ENCODE measurements around the gene ARAF.

Gene ARAF

DNA sequence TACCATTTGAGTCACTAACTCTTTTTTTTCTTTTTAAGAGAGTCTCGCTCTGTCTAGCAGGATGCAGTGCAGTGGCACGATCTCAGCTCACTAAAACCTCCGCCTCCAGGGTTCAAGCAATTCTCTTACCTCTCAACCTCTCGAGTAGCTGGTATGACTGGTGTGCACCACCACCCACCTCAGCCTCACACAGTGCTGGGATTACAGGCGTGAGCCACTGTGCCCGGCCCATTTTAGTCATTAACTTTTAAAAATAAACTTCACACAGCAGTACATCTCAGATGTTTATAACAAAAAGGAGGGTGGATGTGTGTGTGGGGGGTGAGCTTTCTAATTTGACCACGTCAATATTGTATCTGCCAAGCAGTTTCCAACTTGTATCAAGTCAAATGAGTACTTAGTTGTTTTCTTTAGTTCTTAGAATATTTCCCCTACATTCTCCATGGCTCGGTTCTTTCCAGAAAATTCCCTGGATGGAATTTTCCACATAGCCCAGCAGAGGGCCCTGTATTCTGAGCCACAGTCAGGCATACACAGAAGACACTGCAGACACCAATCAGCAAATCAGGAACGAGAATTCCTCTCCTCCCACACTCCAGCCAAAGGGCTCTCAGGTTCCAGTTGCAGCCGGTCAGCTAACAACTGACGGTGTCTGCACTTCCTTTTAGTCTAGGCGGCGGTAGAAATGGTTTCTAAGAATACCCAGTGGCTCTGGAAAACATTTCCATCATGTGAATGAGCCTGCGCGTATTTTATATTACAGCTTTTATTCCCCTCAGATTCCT, 20.1 kb upstream of the ARAF start:
- H3K79me1 ChIP-seq (ENCODE audit: low read length): no peaks in the 10 kb centered on the region
- peak; percentile 96 for DNase-seq
- H2BK5ac ChIP-seq (ENCODE audit: low read length): no peak overlapping the region
- H3K9ac ChIP-seq (ENCODE audit: low read length): no peak overlapping the region
- no peak overlapping the region for H4K8ac ChIP-seq (ENCODE audit: low read depth, low read length)
- H3K4me2 ChIP-seq (ENCODE audit: low read length): no peak overlapping the region
- no peak overlapping the region for H3K4me3 ChIP-seq (ENCODE audit: low read length)
- H3K4me1 ChIP-seq (ENCODE audit: control insufficient read depth, low read depth, low read length): no peaks in the 10 kb centered on the region
- no CpG with 5 or more reads among the region's 15 CpGs for WGBS (ENCODE audit: extremely low coverage, insufficient coverage, low lambda C conversion rate)
- no peak overlapping the region for H3K4ac ChIP-seq (ENCODE audit: low read depth, low read length)
- no peak overlapping the region for H4K5ac ChIP-seq (ENCODE audit: low read length)
- H3K27me3 ChIP-seq (ENCODE audit: insufficient read depth, low read length, poor library complexity): no peaks in the 10 kb centered on the region
- peak overlapping the region; percentile 44 for H3K56ac ChIP-seq (ENCODE audit: low read length)
- H3K23ac ChIP-seq (ENCODE audit: low read length): no peak overlapping the region
- H3K36me3 ChIP-seq (ENCODE audit: control insufficient read depth, insufficient read depth, low read length): no peaks in the 10 kb centered on the region
- no peak overlapping the region for H2BK120ac ChIP-seq (ENCODE audit: low read depth, low read length)
- no peak overlapping the region for H2AK5ac ChIP-seq (ENCODE audit: low read length)
- H3K18ac ChIP-seq (ENCODE audit: low read length): peak overlapping the region; percentile 75
- H3K79me2 ChIP-seq (ENCODE audit: control insufficient read depth, insufficient read depth, low read length): no peaks in the 10 kb centered on the region
- H2BK15ac ChIP-seq (replicated peaks; ENCODE audit: low read depth): peak overlapping the region; percentile 12
- H3K27ac ChIP-seq (ENCODE audit: low read depth, low read length): no peak overlapping the region

- H2BK15ac ChIP-seq (replicated peaks; ENCODE audit: low read depth): no peak overlapping the region
- H3K56ac ChIP-seq (ENCODE audit: low read length): no peak overlapping the region
- H3K9ac ChIP-seq (ENCODE audit: low read length): no peak overlapping the region
- H3K36me3 ChIP-seq (ENCODE audit: control insufficient read depth, insufficient read depth, low read length): no peaks in the 10 kb centered on the region
- H2BK5ac ChIP-seq (ENCODE audit: low read length): no peak overlapping the region
- H4K8ac ChIP-seq (ENCODE audit: low read depth, low read length): no peak overlapping the region
- H3K27me3 ChIP-seq (ENCODE audit: insufficient read depth, low read length, poor library complexity): no peaks in the 10 kb centered on the region
- H3K18ac ChIP-seq (ENCODE audit: low read length): no peak overlapping the region
- no peaks in the 10 kb centered on the region for H3K4me1 ChIP-seq (ENCODE audit: control insufficient read depth, low read depth, low read length)
- H3K79me1 ChIP-seq (ENCODE audit: low read length): no peaks in the 10 kb centered on the region
- H3K4me2 ChIP-seq (ENCODE audit: low read length): no peak overlapping the region
- H3K79me2 ChIP-seq (ENCODE audit: control insufficient read depth, insufficient read depth, low read length): no peaks in the 10 kb centered on the region
- DNase-seq: no peak
- H3K4ac ChIP-seq (ENCODE audit: low read depth, low read length): no peak overlapping the region
- H3K4me3 ChIP-seq (ENCODE audit: low read length): no peak overlapping the region
- H2AK5ac ChIP-seq (ENCODE audit: low read length): no peak overlapping the region
- H3K27ac ChIP-seq (ENCODE audit: low read depth, low read length): no peak overlapping the region
- no peak overlapping the region for H4K5ac ChIP-seq (ENCODE audit: low read length)
- no peak overlapping the region for H2BK120ac ChIP-seq (ENCODE audit: low read depth, low read length)
- no CpG with 5 or more reads among the region's 5 CpGs for WGBS (ENCODE audit: extremely low coverage, insufficient coverage, low lambda C conversion rate)
- no peak overlapping the region for H3K23ac ChIP-seq (ENCODE audit: low read length)
These were observed 17.5 kb upstream of the ARAF start for GRCh38 chrX:47543496-47543895.

DNA sequence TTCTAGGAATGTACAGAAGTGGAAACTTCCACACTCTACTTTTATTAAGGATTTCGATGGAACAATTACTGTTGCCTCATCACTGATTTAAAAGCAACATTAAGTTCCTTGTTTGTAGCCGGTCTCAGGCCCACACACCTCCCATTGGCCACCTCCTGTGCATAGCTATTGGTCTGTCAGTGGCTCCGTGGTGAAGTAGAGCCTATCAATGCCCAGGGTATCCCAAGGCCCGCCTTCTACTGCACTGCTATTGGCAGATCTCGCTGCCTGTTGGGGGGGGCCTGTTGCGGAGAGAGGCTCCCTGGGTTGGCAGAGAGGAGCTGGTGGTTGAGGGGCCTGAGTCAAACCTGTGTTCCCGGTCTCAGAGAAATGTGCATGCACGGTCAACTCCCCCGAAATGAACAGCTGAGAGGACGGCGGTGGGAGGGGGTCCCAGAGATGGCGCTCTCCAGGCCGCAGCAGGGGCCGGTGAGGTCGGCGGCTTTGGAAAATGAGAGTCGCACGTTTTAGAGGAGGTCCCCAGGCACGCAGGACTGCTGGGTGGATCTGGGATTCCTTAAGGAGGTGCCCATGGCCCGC, 4.9 kb upstream of the ARAF start:
- Histone ChIP-seq H2BK15ac (replicated peaks; ENCODE audit: low read depth) (no peak overlapping the region), H3K27ac (ENCODE audit: low read depth, low read length) (no peak overlapping the region), H3K79me2 (ENCODE audit: control insufficient read depth, insufficient read depth, low read length) (no peaks in the 10 kb centered on the region), H2BK120ac (ENCODE audit: low read depth, low read length) (no peak overlapping the region), H3K79me1 (ENCODE audit: low read length) (no peaks in the 10 kb centered on the region), H3K4me1 (ENCODE audit: control insufficient read depth, low read depth, low read length) (no peaks in the 10 kb centered on the region), H3K4me3 (ENCODE audit: low read length) (no peak overlapping the region), H3K27me3 (ENCODE audit: insufficient read depth, low read length, poor library complexity) (no peaks in the 10 kb centered on the region), H3K9ac (ENCODE audit: low read length) (peak overlapping the region; percentile 84), H4K5ac (ENCODE audit: low read length) (no peak overlapping the region), H3K4ac (ENCODE audit: low read depth, low read length) (no peak overlapping the region), H3K23ac (ENCODE audit: low read length) (no peak overlapping the region), H3K56ac (ENCODE audit: low read length) (peak overlapping the region; percentile 88), H3K18ac (ENCODE audit: low read length) (no peak overlapping the region), H2BK5ac (ENCODE audit: low read length) (no peak overlapping the region), H3K36me3 (ENCODE audit: control insufficient read depth, insufficient read depth, low read length) (no peaks in the 10 kb centered on the region), H3K4me2 (ENCODE audit: low read length) (peak overlapping the region; percentile 46), H4K8ac (ENCODE audit: low read depth, low read length) (peak overlapping the region; percentile 70), H2AK5ac (ENCODE audit: low read length) (no peak overlapping the region)
- no CpG with 5 or more reads among the region's 20 CpGs for WGBS (ENCODE audit: extremely low coverage, insufficient coverage, low lambda C conversion rate)
- peak; percentile 95 for DNase-seq

DNA sequence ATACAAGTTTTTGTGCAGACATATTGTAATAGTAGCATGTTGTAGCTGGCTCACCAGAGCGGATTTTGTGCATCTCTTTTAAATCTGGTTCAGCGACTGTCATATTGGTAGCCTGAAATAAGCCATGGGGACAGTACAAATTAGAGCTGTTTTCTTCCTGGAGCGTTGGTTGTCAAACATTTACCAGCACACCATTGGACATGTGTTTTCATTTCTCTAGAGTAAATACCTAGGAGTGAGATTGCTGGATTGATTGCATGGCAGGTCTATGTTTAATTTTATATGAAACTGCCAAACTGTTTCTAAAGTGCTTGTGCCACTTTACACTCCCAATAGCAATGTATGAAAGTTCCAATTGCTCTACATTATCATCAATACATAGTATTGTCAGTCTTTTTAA, 2.6 kb upstream of the ARAF start:
- no peak overlapping the region for H2AK5ac ChIP-seq (ENCODE audit: low read length)
- no peak overlapping the region for H2BK120ac ChIP-seq (ENCODE audit: low read depth, low read length)
- no peak overlapping the region for H3K18ac ChIP-seq (ENCODE audit: low read length)
- no peaks in the 10 kb centered on the region for H3K4me1 ChIP-seq (ENCODE audit: control insufficient read depth, low read depth, low read length)
- H4K5ac ChIP-seq (ENCODE audit: low read length): no peak overlapping the region
- H2BK5ac ChIP-seq (ENCODE audit: low read length): no peak overlapping the region
- H3K79me2 ChIP-seq (ENCODE audit: control insufficient read depth, insufficient read depth, low read length): peaks cover 4% of the 10 kb centered on the region
- H3K56ac ChIP-seq (ENCODE audit: low read length): no peak overlapping the region
- H4K8ac ChIP-seq (ENCODE audit: low read depth, low read length): no peak overlapping the region
- H3K4me3 ChIP-seq (ENCODE audit: low read length): no peak overlapping the region
- no peak overlapping the region for H2BK15ac ChIP-seq (replicated peaks; ENCODE audit: low read depth)
- no peak overlapping the region for H3K4me2 ChIP-seq (ENCODE audit: low read length)
- no peaks in the 10 kb centered on the region for H3K79me1 ChIP-seq (ENCODE audit: low read length)
- H3K27me3 ChIP-seq (ENCODE audit: insufficient read depth, low read length, poor library complexity): no peaks in the 10 kb centered on the region
- no peaks in the 10 kb centered on the region for H3K36me3 ChIP-seq (ENCODE audit: control insufficient read depth, insufficient read depth, low read length)
- no peak for DNase-seq
- no peak overlapping the region for H3K4ac ChIP-seq (ENCODE audit: low read depth, low read length)
- H3K23ac ChIP-seq (ENCODE audit: low read length): no peak overlapping the region
- no CpG with 5 or more reads among the region's 3 CpGs for WGBS (ENCODE audit: extremely low coverage, insufficient coverage, low lambda C conversion rate)
- no peak overlapping the region for H3K9ac ChIP-seq (ENCODE audit: low read length)
- H3K27ac ChIP-seq (ENCODE audit: low read depth, low read length): no peak overlapping the region

GRCh38 chrX:47560179-47560933, 649 bp upstream of the ARAF start:
- no peak overlapping the region for H2BK15ac ChIP-seq (replicated peaks; ENCODE audit: low read depth)

More at GRCh38 chrX:47560179-47560933, 649 bp upstream of the ARAF start:
- Histone ChIP-seq H3K4me1 (ENCODE audit: control insufficient read depth, low read depth, low read length) (no peaks in the 10 kb centered on the region), H3K27me3 (ENCODE audit: insufficient read depth, low read length, poor library complexity) (no peaks in the 10 kb centered on the region), H3K79me2 (ENCODE audit: control insufficient read depth, insufficient read depth, low read length) (peaks cover 4% of the 10 kb centered on the region), H3K4ac (ENCODE audit: low read depth, low read length) (peak overlapping the region; percentile 31), H3K9ac (ENCODE audit: low read length) (peak overlapping the region; percentile 49), H2BK5ac (ENCODE audit: low read length) (no peak overlapping the region), H4K8ac (ENCODE audit: low read depth, low read length) (no peak overlapping the region), H3K23ac (ENCODE audit: low read length) (no peak overlapping the region), H3K56ac (ENCODE audit: low read length) (peak overlapping the region; percentile 76), H3K27ac (ENCODE audit: low read depth, low read length) (no peak overlapping the region), H3K4me3 (ENCODE audit: low read length) (no peak overlapping the region), H3K18ac (ENCODE audit: low read length) (peak overlapping the region; percentile 75), H2BK120ac (ENCODE audit: low read depth, low read length) (no peak overlapping the region), H3K79me1 (ENCODE audit: low read length) (no peaks in the 10 kb centered on the region), H3K4me2 (ENCODE audit: low read length) (peak overlapping the region; percentile 31), H4K5ac (ENCODE audit: low read length) (no peak overlapping the region), H2AK5ac (ENCODE audit: low read length) (no peak overlapping the region), H3K36me3 (ENCODE audit: control insufficient read depth, insufficient read depth, low read length) (no peaks in the 10 kb centered on the region)
- no peak for DNase-seq
- no CpG with 5 or more reads among the region's 15 CpGs for WGBS (ENCODE audit: extremely low coverage, insufficient coverage, low lambda C conversion rate)
